K562 (cell line): ENCODE measurements around the gene SLC25A18. TPM values are rescaled to one million over a fixed set of nuclear protein-coding genes. Genes with fewer than 3 reads are reported as not detected.

Experiments used
- BRD4 ChIP-seq: fragments of 200-600 bp; sonication (generic); IDR thresholded peaks from 2 replicates; pipeline ENCODE4 v1.6.1; 2017; ENCODE audit warnings: inconsistent platforms
- CCNT2 ChIP-seq: IDR thresholded peaks from 2 replicates; pipeline ENCODE4 v1.6.1; 2011; ENCODE audit warnings: borderline replicate concordance, low read depth, mild to moderate bottlenecking, moderate library complexity, mixed read lengths, low read length; ENCODE audit not compliant: insufficient read length; ENCODE audit errors: extremely low read depth
- ESRRA ChIP-seq: fragments of 450-650 bp; IDR thresholded peaks from 2 replicates; pipeline ENCODE4 v1.6.1; 2014; ENCODE audit warnings: low read depth, mild to moderate bottlenecking, moderate library complexity, borderline replicate concordance
- L3MBTL2 ChIP-seq: fragments of 450-650 bp; IDR thresholded peaks from 2 replicates; pipeline ENCODE4 v1.6.1; 2016; ENCODE audit warnings: mild to moderate bottlenecking, moderate library complexity
- MBD2 ChIP-seq: sonication (generic); IDR thresholded peaks from 2 replicates; pipeline ENCODE4 v1.6.1; 2016; ENCODE audit warnings: low read depth, borderline replicate concordance
- MCM5 ChIP-seq: fragments of 450-650 bp; IDR thresholded peaks from 2 replicates; pipeline ENCODE4 v1.6.1; 2016; ENCODE audit warnings: low read depth
- MTA2 ChIP-seq: fragments of 450-650 bp; IDR thresholded peaks from 2 replicates; pipeline ENCODE4 v1.6.1; 2016; ENCODE audit warnings: low read depth
- NONO ChIP-seq, 2 experiments: fragments of 200-400 bp in 1 of 2; fragments of 450-650 bp in 1 of 2; formaldehyde crosslinking in 1 of 2; IDR thresholded peaks; 2 replicates each; pipeline ENCODE4 v1.6.1; 2017; ENCODE audit warnings: low read depth in 2 of 2, mild to moderate bottlenecking in 2 of 2, moderate library complexity in 2 of 2, low read length in 1 of 2
- POLR2G ChIP-seq: fragments of 200-400 bp; formaldehyde crosslinking; IDR thresholded peaks from 2 replicates; pipeline ENCODE4 v1.6.1; 2017; ENCODE audit warnings: low read depth, mild to moderate bottlenecking, antibody characterized with exemption, low read length, moderate library complexity
- SNIP1 ChIP-seq: fragments of 450-650 bp; IDR thresholded peaks from 2 replicates; pipeline ENCODE4 v1.7.1; 2017; ENCODE audit warnings: low read depth, mild to moderate bottlenecking
- ZNF23 ChIP-seq: fragments of 250-450 bp; sonication (Bioruptor Pico); IDR thresholded peaks from 2 replicates; pipeline ENCODE4 v1.4.0; 2020; ENCODE audit warnings: mild to moderate bottlenecking
- ZNF3 ChIP-seq: fragments of 250-450 bp; sonication (Bioruptor Pico); IDR thresholded peaks from 2 replicates; pipeline ENCODE4 v1.5.0; 2021; ENCODE audit warnings: mild to moderate bottlenecking, moderate library complexity
- ZNF354B ChIP-seq: fragments of 250-450 bp; sonication (Bioruptor Pico); IDR thresholded peaks from 2 replicates; pipeline ENCODE4 v1.4.0; 2020
- ZNF561 ChIP-seq: fragments of 450-650 bp; formaldehyde crosslinking; conservative IDR thresholded peaks from 2 replicates; pipeline ENCODE4 v1.4.0; 2020; ENCODE audit warnings: mild to moderate bottlenecking, moderate library complexity
- polyA plus RNA-seq, 8 experiments: library from polyadenylated mRNA; depleted of rRNA in 4 of 8; stranded (reverse) in 5 of 8; unstranded in 3 of 8; fragments of >200 nt; fragmentation: Nextera tagmentation in 2 of 8; fragmentation: Illumina TruSeq in 1 of 8; extraction: Ambion mirVana in 2 of 8; extraction: Trizol in 1 of 8; gene quantifications; 2 replicates each; pipeline versions ENCODE4 v1.2.1 to v1.2.3, GENCODE V29; 2011 to 2014; ENCODE audit warnings: inconsistent platforms in 1 of 8, missing spikeins in 1 of 8
- total RNA-seq, 7 experiments: library from RNA; depleted of rRNA in 6 of 7; stranded (reverse); fragments of >200 nt in 6 of 7; fragmentation: Illumina TruSeq in 2 of 7; extraction: Trizol in 2 of 7; gene quantifications; 2 replicates each; pipeline versions ENCODE4 v1.2.1 to v1.2.3, GENCODE V29; 2011 to 2021; ENCODE audit warnings: low replicate concordance in 1 of 7
- TF ChIP-seq, protein P1 (sequence below): fragments of 250-450 bp; sonication (Bioruptor Pico); IDR thresholded peaks from 2 replicates; pipeline ENCODE4 v1.5.0; 2021; ENCODE audit warnings: mild to moderate bottlenecking, borderline replicate concordance
- TF ChIP-seq, protein P2 (sequence below): fragments of 250-450 bp; sonication (Bioruptor Pico); IDR thresholded peaks from 2 replicates; pipeline ENCODE4 v1.8.0; 2022; ENCODE audit warnings: moderate library complexity, mild to moderate bottlenecking, inconsistent platforms
- TF ChIP-seq, protein P3 (sequence below): sonication (generic); formaldehyde crosslinking; IDR thresholded peaks from 2 replicates; pipeline ENCODE4 v1.8.1; 2023; ENCODE audit warnings: missing genetic modification reagents, mild to moderate bottlenecking, borderline replicate concordance
- TF ChIP-seq, protein P4 (sequence below): sonication (generic); formaldehyde crosslinking; IDR thresholded peaks from 2 replicates; pipeline ENCODE4 v1.9.0; 2022; ENCODE audit warnings: mild to moderate bottlenecking, missing genetic modification reagents

SLC25A18 gene
- total and polyA plus RNA-seq, 9 of the 15 experiments (the other 6 are each of a cell fraction or from before 2014, with no cell fraction given) = 0.04 TPM; not detected in 8

DNA sequence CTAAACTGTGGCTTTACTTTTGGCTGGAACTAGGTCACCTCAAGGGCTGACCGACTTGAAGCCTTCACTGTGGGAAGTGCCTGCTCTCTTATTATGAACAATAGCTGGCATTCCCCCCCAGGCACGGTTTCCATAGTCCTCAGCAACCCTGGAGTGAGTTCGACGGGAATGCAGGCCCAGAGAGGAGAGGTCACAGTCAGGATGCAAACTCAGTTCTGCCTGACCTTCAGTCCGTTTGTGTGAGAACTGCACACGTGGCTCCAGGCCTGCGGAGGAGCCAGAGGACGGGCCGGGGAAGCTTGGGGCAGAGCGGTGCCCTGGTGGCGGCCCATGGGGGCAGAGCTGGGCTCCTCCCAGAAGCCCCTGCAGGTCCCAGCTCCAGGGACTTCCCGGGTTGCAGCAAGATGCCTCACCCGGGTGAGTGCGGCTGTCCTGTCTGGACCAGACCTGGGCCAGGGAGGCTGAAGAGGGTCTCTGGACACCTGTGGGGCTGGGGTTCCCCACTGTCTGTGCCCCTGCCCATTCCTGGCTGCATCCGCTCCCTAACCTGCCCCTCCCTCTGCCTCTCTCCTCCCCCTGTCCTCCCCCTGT is 17.2 kb downstream of the SLC25A18 start (continued):
- TF ChIP-seq, protein P1, sequence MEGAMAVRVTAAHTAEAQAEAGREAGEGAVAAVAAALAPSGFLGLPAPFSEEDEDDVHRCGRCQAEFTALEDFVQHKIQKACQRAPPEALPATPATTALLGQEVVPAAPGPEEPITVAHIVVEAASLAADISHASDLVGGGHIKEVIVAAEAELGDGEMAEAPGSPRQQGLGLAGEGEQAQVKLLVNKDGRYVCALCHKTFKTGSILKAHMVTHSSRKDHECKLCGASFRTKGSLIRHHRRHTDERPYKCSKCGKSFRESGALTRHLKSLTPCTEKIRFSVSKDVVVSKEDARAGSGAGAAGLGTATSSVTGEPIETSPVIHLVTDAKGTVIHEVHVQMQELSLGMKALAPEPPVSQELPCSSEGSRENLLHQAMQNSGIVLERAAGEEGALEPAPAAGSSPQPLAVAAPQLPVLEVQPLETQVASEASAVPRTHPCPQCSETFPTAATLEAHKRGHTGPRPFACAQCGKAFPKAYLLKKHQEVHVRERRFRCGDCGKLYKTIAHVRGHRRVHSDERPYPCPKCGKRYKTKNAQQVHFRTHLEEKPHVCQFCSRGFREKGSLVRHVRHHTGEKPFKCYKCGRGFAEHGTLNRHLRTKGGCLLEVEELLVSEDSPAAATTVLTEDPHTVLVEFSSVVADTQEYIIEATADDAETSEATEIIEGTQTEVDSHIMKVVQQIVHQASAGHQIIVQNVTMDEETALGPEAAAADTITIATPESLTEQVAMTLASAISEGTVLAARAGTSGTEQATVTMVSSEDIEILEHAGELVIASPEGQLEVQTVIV (CRISPR knock-in tag) = no peak
- TF ChIP-seq MTA2 (no peak), ZNF23 (CRISPR knock-in tag) (no peak), POLR2G (no peak), ZNF3 (CRISPR knock-in tag) (no peak), ESRRA (0 out of 2 replicates have a peak, but pooled peaks have one; percentile 19), ZNF561 (CRISPR knock-in tag) (no peak), ZNF354B (no peak), MBD2 (no peak), SNIP1 (no peak), CCNT2 (no peak), NONO (IDR thresholded peaks at IDR 0.05; ENCODE audit: low read depth in 2 of 2, low read length in 1 of 2) (no peak), BRD4 (no peak), L3MBTL2 (peak; percentile 50), MCM5 (no peak)
- TF ChIP-seq, protein P2, sequence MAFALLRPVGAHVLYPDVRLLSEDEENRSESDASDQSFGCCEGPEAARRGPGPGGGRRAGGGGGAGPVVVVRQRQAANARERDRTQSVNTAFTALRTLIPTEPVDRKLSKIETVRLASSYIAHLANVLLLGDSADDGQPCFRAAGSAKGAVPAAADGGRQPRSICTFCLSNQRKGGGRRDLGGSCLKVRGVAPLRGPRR (CRISPR knock-in tag) = no peak
- TF ChIP-seq, protein P3, sequence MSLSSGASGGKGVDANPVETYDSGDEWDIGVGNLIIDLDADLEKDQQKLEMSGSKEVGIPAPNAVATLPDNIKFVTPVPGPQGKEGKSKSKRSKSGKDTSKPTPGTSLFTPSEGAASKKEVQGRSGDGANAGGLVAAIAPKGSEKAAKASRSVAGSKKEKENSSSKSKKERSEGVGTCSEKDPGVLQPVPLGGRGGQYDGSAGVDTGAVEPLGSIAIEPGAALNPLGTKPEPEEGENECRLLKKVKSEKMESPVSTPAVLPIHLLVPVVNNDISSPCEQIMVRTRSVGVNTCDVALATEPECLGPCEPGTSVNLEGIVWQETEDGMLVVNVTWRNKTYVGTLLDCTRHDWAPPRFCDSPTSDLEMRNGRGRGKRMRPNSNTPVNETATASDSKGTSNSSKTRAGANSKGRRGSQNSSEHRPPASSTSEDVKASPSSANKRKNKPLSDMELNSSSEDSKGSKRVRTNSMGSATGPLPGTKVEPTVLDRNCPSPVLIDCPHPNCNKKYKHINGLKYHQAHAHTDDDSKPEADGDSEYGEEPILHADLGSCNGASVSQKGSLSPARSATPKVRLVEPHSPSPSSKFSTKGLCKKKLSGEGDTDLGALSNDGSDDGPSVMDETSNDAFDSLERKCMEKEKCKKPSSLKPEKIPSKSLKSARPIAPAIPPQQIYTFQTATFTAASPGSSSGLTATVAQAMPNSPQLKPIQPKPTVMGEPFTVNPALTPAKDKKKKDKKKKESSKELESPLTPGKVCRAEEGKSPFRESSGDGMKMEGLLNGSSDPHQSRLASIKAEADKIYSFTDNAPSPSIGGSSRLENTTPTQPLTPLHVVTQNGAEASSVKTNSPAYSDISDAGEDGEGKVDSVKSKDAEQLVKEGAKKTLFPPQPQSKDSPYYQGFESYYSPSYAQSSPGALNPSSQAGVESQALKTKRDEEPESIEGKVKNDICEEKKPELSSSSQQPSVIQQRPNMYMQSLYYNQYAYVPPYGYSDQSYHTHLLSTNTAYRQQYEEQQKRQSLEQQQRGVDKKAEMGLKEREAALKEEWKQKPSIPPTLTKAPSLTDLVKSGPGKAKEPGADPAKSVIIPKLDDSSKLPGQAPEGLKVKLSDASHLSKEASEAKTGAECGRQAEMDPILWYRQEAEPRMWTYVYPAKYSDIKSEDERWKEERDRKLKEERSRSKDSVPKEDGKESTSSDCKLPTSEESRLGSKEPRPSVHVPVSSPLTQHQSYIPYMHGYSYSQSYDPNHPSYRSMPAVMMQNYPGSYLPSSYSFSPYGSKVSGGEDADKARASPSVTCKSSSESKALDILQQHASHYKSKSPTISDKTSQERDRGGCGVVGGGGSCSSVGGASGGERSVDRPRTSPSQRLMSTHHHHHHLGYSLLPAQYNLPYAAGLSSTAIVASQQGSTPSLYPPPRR = no peak
- TF ChIP-seq, protein P4, sequence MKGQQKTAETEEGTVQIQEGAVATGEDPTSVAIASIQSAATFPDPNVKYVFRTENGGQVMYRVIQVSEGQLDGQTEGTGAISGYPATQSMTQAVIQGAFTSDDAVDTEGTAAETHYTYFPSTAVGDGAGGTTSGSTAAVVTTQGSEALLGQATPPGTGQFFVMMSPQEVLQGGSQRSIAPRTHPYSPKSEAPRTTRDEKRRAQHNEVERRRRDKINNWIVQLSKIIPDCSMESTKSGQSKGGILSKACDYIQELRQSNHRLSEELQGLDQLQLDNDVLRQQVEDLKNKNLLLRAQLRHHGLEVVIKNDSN (CRISPR knock-in tag) = peak; percentile 54
